SK-N-SH (cell line): ENCODE data around the gene TMIGD2. TPM values are rescaled to one million over a fixed set of nuclear protein-coding genes. Genes with fewer than 3 reads are reported as not detected.

ENCODE experiments used
- CTCF ChIA-PET: fragments of 300-600, 350-600 bp; formaldehyde crosslinking; extraction: SDS; loops from one replicate; lab custom pipeline; 2021; lab: Yijun Ruan, JAX
- POLR2A ChIA-PET: fragments of 350-600 bp; sonication (Branson Sonifier 250); formaldehyde crosslinking; extraction: SDS; loops from one replicate; lab custom pipeline; 2020; ENCODE audit warnings: antibody characterized with exemption, inconsistent platforms; lab: Yijun Ruan, JAX
- DNase-seq: peaks from one replicate; pipeline ENCODE4 v3.0.0; 2012
- H2AFZ ChIP-seq: fragments of 200-600 bp; sonication (generic); 2 replicates; pipeline ENCODE4 v1.8.1; 2016; ENCODE audit warnings: antibody characterized with exemption, mild to moderate bottlenecking, low read depth
- H3F3A ChIP-seq: fragments of 200-600 bp; sonication (generic); replicated peaks from 2 replicates; pipeline ENCODE3; 2016; ENCODE audit warnings: antibody characterized with exemption, mild to moderate bottlenecking; ENCODE audit not compliant: insufficient read depth
- H3K27ac ChIP-seq, 2 experiments: fragments of 200-500 bp in 1 of 2; fragments of 200-600 bp in 1 of 2; sonication (Bioruptor generic) in 1 of 2; sonication (generic), shearing (Covaris generic) in 1 of 2; 2 replicates each; pipeline versions ENCODE4 v1.5.1 to v1.6.1; 2014 to 2016; ENCODE audit warnings: low read depth in 2 of 2, inconsistent platforms in 1 of 2, low read length in 1 of 2, mild to moderate bottlenecking in 1 of 2, mixed read lengths in 1 of 2
- H3K27me3 ChIP-seq: fragments of 200-600 bp; sonication (generic), shearing (Covaris generic); 2 replicates; pipeline ENCODE4 v1.6.1; 2016; ENCODE audit warnings: mixed run types; ENCODE audit not compliant: insufficient read depth
- H3K36me3 ChIP-seq, 2 experiments: fragments of 200-500 bp in 1 of 2; fragments of 200-600 bp in 1 of 2; sonication (Bioruptor generic) in 1 of 2; sonication (generic) in 1 of 2; replicated peaks in 1 of 2; 2 replicates each; pipeline versions ENCODE3 to v1.5.1; 2014 to 2016; ENCODE audit warnings: low read length in 1 of 2, mild to moderate bottlenecking in 1 of 2; ENCODE audit not compliant: insufficient read depth in 2 of 2, control insufficient read depth in 1 of 2
- H3K4me1 ChIP-seq, 2 experiments: fragments of 200-500 bp in 1 of 2; fragments of 200-600 bp in 1 of 2; sonication (Bioruptor generic) in 1 of 2; sonication (generic), shearing (Covaris generic) in 1 of 2; 2 replicates each; pipeline versions ENCODE4 v1.5.1 to v1.6.1; 2014 to 2016; ENCODE audit warnings: low read depth in 1 of 2, low read length in 1 of 2, mixed run types in 1 of 2; ENCODE audit not compliant: insufficient read depth in 2 of 2, control insufficient read depth in 1 of 2
- H3K4me2 ChIP-seq: fragments of 200-600 bp; sonication (generic), shearing (Covaris generic); 2 replicates; pipeline ENCODE4 v1.6.1; 2017; ENCODE audit warnings: mixed run types
- H3K4me3 ChIP-seq, 2 experiments: fragments of 200-500 bp in 1 of 2; fragments of 200-600 bp in 1 of 2; sonication (Bioruptor generic) in 1 of 2; sonication (generic), shearing (Covaris generic) in 1 of 2; 2 replicates each; pipeline versions ENCODE4 v1.5.1 to v1.8.1; 2014 to 2016; ENCODE audit warnings: low read depth in 2 of 2, inconsistent platforms in 1 of 2, low read length in 1 of 2, mild to moderate bottlenecking in 1 of 2, mixed read lengths in 1 of 2, moderate library complexity in 1 of 2
- H3K79me2 ChIP-seq: fragments of 200-600 bp; sonication (generic); 2 replicates; pipeline ENCODE4 v1.8.1; 2017; ENCODE audit warnings: mild to moderate bottlenecking; ENCODE audit not compliant: insufficient read depth
- H3K9ac ChIP-seq: fragments of 200-600 bp; sonication (generic); 2 replicates; pipeline ENCODE4 v1.6.1; 2017; ENCODE audit warnings: mixed run types
- H3K9me2 ChIP-seq: fragments of 200-600 bp; sonication (generic); 2 replicates; pipeline ENCODE4 v1.6.1; 2017; ENCODE audit warnings: mixed run types
- H3K9me3 ChIP-seq: fragments of 200-600 bp; sonication (generic); 2 replicates; pipeline ENCODE4 v1.6.1; 2017; ENCODE audit warnings: mixed run types, mild to moderate bottlenecking, moderate library complexity
- H4K20me1 ChIP-seq: fragments of 200-600 bp; sonication (generic); 2 replicates; pipeline ENCODE4 v1.6.1; 2017; ENCODE audit warnings: mild to moderate bottlenecking, mixed run types; ENCODE audit not compliant: insufficient read depth
- EP300 ChIP-seq, 2 experiments: IDR thresholded peaks; 2 replicates each; pipeline versions ENCODE4 v1.4.0 to v1.6.1; 2012; ENCODE audit warnings: borderline replicate concordance in 1 of 2, low read depth in 1 of 2, low read length in 1 of 2
- FOSL2 ChIP-seq: IDR thresholded peaks from 2 replicates; pipeline ENCODE4 v1.4.0; 2012; ENCODE audit warnings: low read depth, mild to moderate bottlenecking, moderate library complexity, borderline replicate concordance
- FOXM1 ChIP-seq: IDR thresholded peaks from 2 replicates; pipeline ENCODE4 v1.4.0; 2012; ENCODE audit warnings: low read depth, mild to moderate bottlenecking
- IRF3 ChIP-seq: fragments of 150-350 bp; IDR thresholded peaks from 2 replicates; pipeline ENCODE4 v1.6.1; 2016; ENCODE audit warnings: mild to moderate bottlenecking, low read depth, low read length
- MXI1 ChIP-seq: IDR thresholded peaks from 2 replicates; pipeline ENCODE4 v1.6.1; 2012; ENCODE audit warnings: mild to moderate bottlenecking, low read depth, low read length, improper control_type of control experiment
- PBX3 ChIP-seq: IDR thresholded peaks from 2 replicates; pipeline ENCODE4; 2012
- POLR2AphosphoS5 ChIP-seq: IDR thresholded peaks from 2 replicates; pipeline ENCODE4 v1.6.1; 2012; ENCODE audit warnings: low read depth, low read length
- SMC3 ChIP-seq: IDR thresholded peaks from 2 replicates; pipeline ENCODE4 v1.6.1; 2012; ENCODE audit warnings: low read depth, low read length, improper control_type of control experiment
- TAF1 ChIP-seq: IDR thresholded peaks from 2 replicates; pipeline ENCODE4 v1.6.1; 2012; ENCODE audit warnings: low read depth, mild to moderate bottlenecking, low read length, moderate library complexity, borderline replicate concordance
- USF1 ChIP-seq: IDR thresholded peaks from 2 replicates; pipeline ENCODE4 v1.4.0; 2012; ENCODE audit warnings: low read depth, borderline replicate concordance
- USF2 ChIP-seq: fragments of 150-350 bp; IDR thresholded peaks from 2 replicates; pipeline ENCODE4 v1.6.1; 2017; ENCODE audit warnings: antibody characterized with exemption, low read length, low read depth, borderline replicate concordance
- WGBS: methylation state at CpG from one replicate; pipeline ENCODE4 v1.1.6; 2017; ENCODE audit warnings: low lambda C conversion rate; 5-methylcytosine and 5-hydroxymethylcytosine counted together
- polyA plus RNA-seq, 3 experiments: library from polyadenylated mRNA; depleted of rRNA; stranded (reverse); fragments of >200 nt; gene quantifications; 2 replicates each; pipeline ENCODE4 v1.2.3, GENCODE V29; 2012

TMIGD2 gene
- polyA plus RNA-seq, 1 of the 3 experiments (the other 2 are of a cell fraction) = not detected

- no peaks in the 10 kb centered on the region; a peak in 1 of 4 replicates for H3K4me1 ChIP-seq
- ChIA-PET CTCF (interaction anchor here (0.7 to 1.9 kb wide), 2 partner anchors 17 to 51 kb away, joined by 3 to 8 read pairs; no protein-coding TSS in a partner anchor), POLR2A (interaction anchor here (1.2 to 1.3 kb wide), 2 partner anchors 12 to 58 kb away, joined by 3 read pairs; no protein-coding TSS in a partner anchor)
- peaks cover 12% of the 10 kb centered on the region for H3K27me3 ChIP-seq
- H3K9me3 ChIP-seq = no peaks in the 10 kb centered on the region
- H3K9ac ChIP-seq = no peak overlapping the region
- no peaks in the 10 kb centered on the region for H4K20me1 ChIP-seq
- no peaks in the 10 kb centered on the region for H3K79me2 ChIP-seq
- 79% methylated on average over 20 of the region's 20 CpGs for WGBS
- H3K4me3 ChIP-seq = no peak overlapping the region
- no peak overlapping the region for H3K4me2 ChIP-seq
- H3K36me3 ChIP-seq = no peaks in the 10 kb centered on the region
- H3K27ac ChIP-seq = no peak overlapping the region
- H3F3A ChIP-seq = no peaks in the 10 kb centered on the region
- H3K9me2 ChIP-seq = no peaks in the 10 kb centered on the region
- peak; percentile 93 for DNase-seq
- TF ChIP-seq TAF1 (no peak), EP300 (IDR thresholded peaks at IDR 0.05; ENCODE audit: borderline replicate concordance in 1 of 2, low read depth in 1 of 2, low read length in 1 of 2) (no peak), IRF3 (no peak), SMC3 (no peak), POLR2AphosphoS5 (no peak), USF2 (no peak), FOXM1 (no peak), MXI1 (no peak)
- H2AFZ ChIP-seq = no peak overlapping the region
These were observed 17.8 kb downstream of the TMIGD2 start for GRCh38 chr19:4284176-4284958.

GRCh38 chr19:4279530-4280422, 22.4 kb downstream of the TMIGD2 start:
- POLR2A ChIA-PET = interaction anchor here (0.6 to 3.3 kb wide), 6 partner anchors 9 to 64 kb away, joined by 3 to 32 read pairs (median 4); partner anchors contain the start of genes MPND and YJU2
- TF ChIP-seq MXI1 (peak; percentile 7; the same call in 1 of the 2 replicates), PBX3 (no peak), USF1 (no peak), FOSL2 (no peak)
- TF ChIP-seq, all 33 proteins: peak for 1
- Histone ChIP-seq H3K27me3 (peaks cover 12% of the 10 kb centered on the region), H4K20me1 (no peaks in the 10 kb centered on the region), H3K27ac (peak overlapping the region in 1 of 2 experiments; percentile 99; a peak in 2 of 4 replicates), H3K79me2 (no peaks in the 10 kb centered on the region), H3K9ac (no peak overlapping the region), H2AFZ (no peak overlapping the region), H3K4me3 (peak overlapping the region; percentile 49 to 50; a peak in 3 of 4 replicates), H3K4me1 (peaks cover 0 to 12% of the 10 kb centered on the region in 2 experiments; a peak in 1 of 4 replicates), H3K36me3 (no peaks in the 10 kb centered on the region), H3F3A (no peaks in the 10 kb centered on the region), H3K9me3 (no peaks in the 10 kb centered on the region), H3K4me2 (peak overlapping the region; percentile 69; the same call in 1 of the 2 replicates), H3K9me2 (no peaks in the 10 kb centered on the region)
- DNase-seq = peak; percentile 61
- CTCF ChIA-PET = interaction anchor here (0.5 to 7.0 kb wide), 9 partner anchors 9 to 1510 kb away, joined by 3 to 60 read pairs (median 3); partner anchors contain the start of gene MPND
- WGBS = 7% methylated on average over 39 of the region's 71 CpGs
